ENCODE data around the gene ASB1.

DNA sequence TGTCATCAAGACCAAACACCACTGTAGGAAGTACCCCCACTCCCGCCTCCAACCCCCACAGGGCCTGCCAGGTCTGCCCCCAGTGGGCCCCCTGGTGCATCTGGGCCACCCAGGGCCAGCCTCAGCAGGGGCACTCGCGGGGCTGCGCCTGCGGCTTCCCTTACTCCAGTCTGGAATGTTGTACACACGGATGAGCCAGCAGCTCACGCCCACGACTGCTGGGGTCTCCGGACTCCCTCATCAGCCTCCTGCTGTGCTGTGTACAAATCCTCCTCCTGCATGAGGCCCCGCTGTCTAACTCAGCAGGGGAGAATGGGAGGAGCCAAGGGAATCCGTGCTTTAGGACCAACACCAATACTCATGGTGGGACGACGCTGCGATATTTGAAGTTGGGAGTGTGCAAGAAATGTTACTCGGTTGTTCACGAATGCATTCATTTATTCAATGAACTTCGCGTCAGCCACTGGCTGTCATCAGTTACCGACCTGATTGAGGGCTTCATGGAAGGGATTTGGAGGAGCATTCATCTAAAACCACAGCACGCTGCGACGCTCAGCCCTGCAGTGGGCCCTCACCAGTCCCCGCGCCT lies 654 bp upstream of the ASB1 start:
- TF ChIP-seq CTCF (conservative IDR thresholded peaks at IDR 0.05 in 1 of 2, IDR thresholded peaks at IDR 0.05 in 1 of 2; ENCODE audit: low read depth in 1 of 2, low read length in 2 of 2) (no peak), EZH2 (IDR thresholded peaks at IDR 0.05; ENCODE audit: low read length, missing control alignments) (no peak)
